ENCODE results near the gene KSR1. TPM values are rescaled to one million over a fixed set of nuclear protein-coding genes. Genes with fewer than 3 reads are reported as not detected.
A peak's percentile ranks its signal among the peaks of the same experiment; 100 is the strongest.

Gene KSR1
- total and polyA plus RNA-seq, 2 of the 4 experiments (the other 2 are of a cell fraction) = 12.5 to 21.9 TPM

DNA sequence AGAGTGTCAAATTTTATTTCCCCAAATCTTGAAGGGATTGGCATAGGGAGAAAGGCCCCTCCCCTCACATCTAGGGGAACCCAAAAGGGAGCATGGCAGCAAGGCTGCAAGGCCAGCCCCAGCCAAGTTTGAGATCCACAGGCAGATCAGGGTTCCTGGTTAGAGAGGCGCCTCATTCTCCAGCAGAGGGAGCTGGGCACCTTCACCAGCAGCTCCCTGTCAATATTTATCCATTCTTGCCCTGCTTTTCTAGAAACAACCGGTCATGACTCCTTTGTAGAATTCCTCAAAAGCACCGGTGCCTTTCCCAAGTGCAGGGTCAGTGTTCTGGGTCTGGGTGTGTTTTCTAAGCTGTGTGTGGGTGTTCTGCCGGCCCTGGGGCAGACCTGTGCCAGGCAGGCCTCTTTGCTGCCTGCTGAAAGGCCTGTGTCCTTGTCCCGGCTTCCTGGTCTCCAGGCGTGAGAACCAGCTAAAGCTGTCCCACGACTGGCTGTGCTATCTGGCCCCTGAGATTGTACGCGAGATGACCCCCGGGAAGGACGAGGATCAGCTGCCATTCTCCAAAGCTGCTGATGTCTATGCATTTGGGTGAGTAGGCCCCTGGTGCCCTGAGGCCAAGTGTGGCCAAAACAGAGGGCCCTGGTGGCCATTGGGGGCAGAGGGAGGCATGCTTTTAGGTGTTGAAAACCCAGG is 153.5 kb downstream of the KSR1 start:
- Histone ChIP-seq H2AFZ (replicated peaks; ENCODE audit: low read length, poor library complexity) (no peak overlapping the region), H3K9me3 (ENCODE audit: control insufficient read depth, insufficient read depth, low read length) (no peaks in the 10 kb centered on the region), H4K91ac (ENCODE audit: insufficient read depth, low read depth, low read length) (no peak overlapping the region), H2BK5ac (ENCODE audit: low read depth, low read length, poor library complexity, severe bottlenecking) (no peak overlapping the region), H3K9me1 (ENCODE audit: insufficient read depth, low read length) (no peaks in the 10 kb centered on the region; the same call in 1 of the 2 replicates), H4K5ac (ENCODE audit: low read depth, low read length) (no peak overlapping the region), H2AK9ac (replicated peaks; ENCODE audit: low read depth, low read length, poor library complexity) (peak overlapping the region; percentile 34), H4K8ac (ENCODE audit: low read depth in 2 of 2, low read length in 2 of 2) (no peak overlapping the region), H3K4ac (ENCODE audit: low read depth, low read length) (no peak overlapping the region), H3K79me1 (ENCODE audit: low read depth in 1 of 2, low read length in 2 of 2) (no peaks in the 10 kb centered on the region; a peak in 2 of 4 replicates), H2AK5ac (ENCODE audit: low read depth, low read length) (no peak overlapping the region), H3K4me1 (ENCODE audit: control insufficient read depth, insufficient read depth, low read length) (peaks cover 8% of the 10 kb centered on the region; the same call in 1 of the 2 replicates), H3K18ac (ENCODE audit: low read depth, low read length) (no peak overlapping the region), H2BK120ac (ENCODE audit: low read depth, low read length) (no peak overlapping the region), H3K27ac (ENCODE audit: insufficient read depth, low read length) (no peak overlapping the region), H3K14ac (replicated peaks; ENCODE audit: low read depth, low read length) (no peak overlapping the region), H2BK20ac (ENCODE audit: low read depth, low read length) (no peak overlapping the region), H3K4me3 (ENCODE audit: insufficient read depth, low read depth, low read length) (no peak overlapping the region), H3K56ac (ENCODE audit: extremely low read depth, insufficient read depth, low read length) (no peak overlapping the region), H3K9ac (ENCODE audit: low read depth, low read length) (no peak overlapping the region), H2BK15ac (ENCODE audit: low read depth, low read length) (no peak overlapping the region), H3K23ac (ENCODE audit: low read depth, low read length) (no peak overlapping the region), H3K4me2 (ENCODE audit: low read depth, low read length) (no peak overlapping the region), H4K20me1 (ENCODE audit: insufficient read depth, low read length) (peaks cover 4% of the 10 kb centered on the region; the same call in 1 of the 2 replicates), H3K27me3 (ENCODE audit: control insufficient read depth, insufficient read depth, low read length) (no peaks in the 10 kb centered on the region), H3K36me3 (ENCODE audit: control insufficient read depth, insufficient read depth, low read length) (peaks cover 85% of the 10 kb centered on the region)
- ChIA-PET POLR2A (ENCODE audit: unreplicated experiment) (no interaction called here), CTCF (interaction anchor here (0.7 kb wide), 1 partner anchor 41 kb away, joined by 3 read pairs; no protein-coding TSS in a partner anchor)
- no TSS peak for BruUV-seq (replicated peaks)
- intact Hi-C loops (cut with micrococcal nuclease) (no loop called here), dilution Hi-C loops (cut with HindIII; ENCODE audit: low sequenced_read_pairs, unreplicated experiment) (no loop called here), in situ Hi-C loops (cut with MboI; ENCODE audit: low sequenced_read_pairs) (no loop called here)
- ATAC-seq (ENCODE audit: low read depth) (peak; percentile 72), DNase-seq (peak; percentile 27)
- WGBS, 2 experiments (ENCODE audit: extremely low coverage in 2 of 2, insufficient read length in 1 of 2) = 51% methylated on average over 3 of the region's 11 CpGs; no CpG with 5 or more reads in 1 of the 2 experiments
- TF ChIP-seq CTCF (conservative IDR thresholded peaks at IDR 0.05; ENCODE audit: low read depth, low read length) (peak; percentile 44), MXI1 (IDR thresholded peaks at IDR 0.05; ENCODE audit: borderline replicate concordance, low read depth, low read length) (no peak), CHD1 (IDR thresholded peaks at IDR 0.05; ENCODE audit: low read depth, low read length) (no peak), RCOR1 (IDR thresholded peaks at IDR 0.05; ENCODE audit: insufficient replicate concordance, low read length) (no peak), CEBPB (IDR thresholded peaks at IDR 0.05; ENCODE audit: low read depth, low read length) (no peak), FOS (IDR thresholded peaks at IDR 0.05; ENCODE audit: low read depth, low read length) (no peak), SMC3 (IDR thresholded peaks at IDR 0.05; ENCODE audit: low read depth, low read length) (peak; percentile 29; the same call in 1 of the 2 replicates), NFE2L2 (IDR thresholded peaks at IDR 0.05; ENCODE audit: low read depth, low read length) (no peak), RFX5 (IDR thresholded peaks at IDR 0.05; ENCODE audit: low read depth, low read length) (no peak), POLR2A (IDR thresholded peaks at IDR 0.05; ENCODE audit: low read depth, low read length) (no peak), RAD21 (IDR thresholded peaks at IDR 0.05; ENCODE audit: low read length) (peak; percentile 45; the same call in 1 of the 2 replicates), MAFK (IDR thresholded peaks at IDR 0.05; ENCODE audit: low read depth, low read length) (no peak), ELK1 (IDR thresholded peaks at IDR 0.05; ENCODE audit: borderline replicate concordance, low read depth, low read length) (no peak), BHLHE40 (IDR thresholded peaks at IDR 0.05; ENCODE audit: low read depth, low read length) (no peak)
- TF ChIP-seq, protein P1, sequence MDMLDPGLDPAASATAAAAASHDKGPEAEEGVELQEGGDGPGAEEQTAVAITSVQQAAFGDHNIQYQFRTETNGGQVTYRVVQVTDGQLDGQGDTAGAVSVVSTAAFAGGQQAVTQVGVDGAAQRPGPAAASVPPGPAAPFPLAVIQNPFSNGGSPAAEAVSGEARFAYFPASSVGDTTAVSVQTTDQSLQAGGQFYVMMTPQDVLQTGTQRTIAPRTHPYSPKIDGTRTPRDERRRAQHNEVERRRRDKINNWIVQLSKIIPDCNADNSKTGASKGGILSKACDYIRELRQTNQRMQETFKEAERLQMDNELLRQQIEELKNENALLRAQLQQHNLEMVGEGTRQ (IDR thresholded peaks at IDR 0.05; ENCODE audit: low read depth, low read length) = no peak
